ENCODE results near the gene VWA3B. TPM values are rescaled to one million over a fixed set of nuclear protein-coding genes. Genes with fewer than 3 reads are reported as not detected.

The VWA3B gene
- total RNA-seq, 2 donors from 2014 or later, result 4.0 TPM; not detected in 1

- Histone ChIP-seq H3K4me1 (replicated peaks) (no peaks in the 10 kb centered on the region), H3K36me3 (no peaks in the 10 kb centered on the region), H3K27me3 (replicated peaks; ENCODE audit: insufficient read depth) (no peaks in the 10 kb centered on the region), H3K4me3 (no peak overlapping the region), H3K9me3 (no peaks in the 10 kb centered on the region), H3K27ac (no peak overlapping the region)
- 96% methylated on average over 5 of the region's 5 CpGs for WGBS
- DNase-seq (ENCODE audit: low spot score), result no peak
- TF ChIP-seq POLR2A (IDR thresholded peaks at IDR 0.05) (no peak), CTCF (IDR thresholded peaks at IDR 0.05) (no peak), POLR2AphosphoS5 (IDR thresholded peaks at IDR 0.05) (no peak)
- intact Hi-C loops (cut with DNase I), result no loop called here
These were observed 78.6 kb downstream of the VWA3B start for GRCh38 chr2:98165516-98166071.

DNA sequence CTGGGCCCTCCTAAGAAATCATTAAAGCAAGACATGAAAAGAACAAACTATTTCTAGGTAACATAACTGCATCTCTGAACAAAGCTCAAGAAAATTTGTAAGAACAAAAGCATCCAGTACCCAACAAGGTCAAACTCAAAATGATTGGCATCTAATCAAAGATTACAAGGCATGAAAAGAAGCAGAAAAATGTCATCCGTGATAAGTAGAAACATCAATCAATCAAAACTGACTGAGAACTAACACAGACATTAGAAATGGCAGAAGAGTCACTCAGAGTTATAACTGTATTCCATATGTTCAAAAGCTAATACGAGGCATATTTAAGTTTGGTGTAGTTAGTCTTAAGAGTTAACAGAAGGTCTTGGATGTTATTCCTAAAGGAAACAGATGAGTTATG lies 80.9 kb downstream of the VWA3B start:
- TF ChIP-seq POLR2AphosphoS5 (IDR thresholded peaks at IDR 0.05) (no peak), POLR2A (IDR thresholded peaks at IDR 0.05) (no peak), CTCF (IDR thresholded peaks at IDR 0.05) (no peak)
- peaks cover 2% of the 10 kb centered on the region for H3K27me3 ChIP-seq (replicated peaks; ENCODE audit: insufficient read depth)
- H3K27ac ChIP-seq, result no peak overlapping the region
- H3K4me3 ChIP-seq, result no peak overlapping the region
- no peaks in the 10 kb centered on the region for H3K4me1 ChIP-seq (replicated peaks)
- H3K9me3 ChIP-seq, result no peaks in the 10 kb centered on the region
- no peaks in the 10 kb centered on the region for H3K36me3 ChIP-seq
- intact Hi-C loops (cut with DNase I), result no loop called here
- no peak for DNase-seq (ENCODE audit: low spot score)
- 86% methylated on average over 2 of the region's 2 CpGs for WGBS

GRCh38 chr2:98170076-98170475 lies 83.1 kb downstream of the VWA3B start:
- WGBS, result 68% methylated on average over 3 of the region's 3 CpGs
- DNase-seq (ENCODE audit: low spot score), result no peak
- H3K9me3 ChIP-seq, result no peaks in the 10 kb centered on the region
- TF ChIP-seq POLR2A (IDR thresholded peaks at IDR 0.05) (no peak), CTCF (IDR thresholded peaks at IDR 0.05) (no peak), POLR2AphosphoS5 (IDR thresholded peaks at IDR 0.05) (no peak)
- peaks cover 2% of the 10 kb centered on the region for H3K27me3 ChIP-seq (replicated peaks; ENCODE audit: insufficient read depth)
- intact Hi-C loops (cut with DNase I), result loop anchor here (10.0 kb wide), 2 partner anchors 155 to 365 kb away; no protein-coding TSS in a partner anchor
- no peak overlapping the region for H3K27ac ChIP-seq
- H3K36me3 ChIP-seq, result no peaks in the 10 kb centered on the region
- no peak overlapping the region for H3K4me3 ChIP-seq
- no peaks in the 10 kb centered on the region for H3K4me1 ChIP-seq (replicated peaks)

GRCh38 chr2:98172150-98172765 lies 85.3 kb downstream of the VWA3B start:
- TF ChIP-seq POLR2AphosphoS5 (IDR thresholded peaks at IDR 0.05), result no peak
- TF ChIP-seq POLR2A (IDR thresholded peaks at IDR 0.05), result no peak
- TF ChIP-seq CTCF (IDR thresholded peaks at IDR 0.05), result no peak
- H3K36me3 ChIP-seq, result no peaks in the 10 kb centered on the region
- no peak for DNase-seq (ENCODE audit: low spot score)
- no peaks in the 10 kb centered on the region for H3K9me3 ChIP-seq
- H3K27ac ChIP-seq, result no peak overlapping the region
- H3K4me1 ChIP-seq (replicated peaks), result no peaks in the 10 kb centered on the region
- intact Hi-C loops (cut with DNase I), result loop anchor here (10.0 kb wide), 2 partner anchors 157 to 367 kb away; no protein-coding TSS in a partner anchor
- peaks cover 2% of the 10 kb centered on the region for H3K27me3 ChIP-seq (replicated peaks; ENCODE audit: insufficient read depth)
- H3K4me3 ChIP-seq, result no peak overlapping the region
- 74% methylated on average over 14 of the region's 14 CpGs for WGBS

DNA sequence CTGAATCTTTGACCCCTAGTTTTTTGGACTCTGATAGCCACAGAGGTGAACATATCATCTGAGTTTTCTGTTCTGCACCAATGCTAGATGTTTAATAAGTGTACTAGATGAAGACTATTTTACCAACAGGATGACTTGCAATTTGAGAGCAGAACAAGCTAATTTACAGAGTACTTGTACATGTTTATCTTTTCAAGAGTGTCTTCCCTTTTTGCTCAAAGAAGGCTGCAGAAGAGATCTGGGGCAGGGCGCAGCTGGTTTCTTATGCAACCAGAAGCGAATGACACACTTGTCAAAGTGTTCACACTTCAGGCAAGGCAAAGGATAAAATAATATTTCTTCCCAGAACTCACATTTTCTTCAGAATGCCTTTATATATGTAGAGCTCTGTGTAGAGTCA lies 86.0 kb downstream of the VWA3B start:
- Histone ChIP-seq H3K9me3 (no peaks in the 10 kb centered on the region), H3K27me3 (replicated peaks; ENCODE audit: insufficient read depth) (peaks cover 2% of the 10 kb centered on the region), H3K36me3 (no peaks in the 10 kb centered on the region), H3K4me3 (no peak overlapping the region), H3K27ac (no peak overlapping the region), H3K4me1 (replicated peaks) (no peaks in the 10 kb centered on the region)
- intact Hi-C loops (cut with DNase I), result loop anchor here (10.0 kb wide), 2 partner anchors 158 to 368 kb away; no protein-coding TSS in a partner anchor
- TF ChIP-seq CTCF (IDR thresholded peaks at IDR 0.05) (no peak), POLR2AphosphoS5 (IDR thresholded peaks at IDR 0.05) (no peak), POLR2A (IDR thresholded peaks at IDR 0.05) (no peak)
- 96% methylated on average over 2 of the region's 2 CpGs for WGBS
- no peak for DNase-seq (ENCODE audit: low spot score)

Data from prostate gland (tissue), 2 donors.